GM19324 (cell line): ENCODE data around the gene RASGRP3.
"Not testable (repeated sequence)": the region's sequence is repeated elsewhere in the genome, so short reads cannot be mapped to it uniquely, and the experiment has no call there.

ENCODE experiments used
- ATAC-seq: cut with Tn5 transposase; IDR thresholded peaks from one replicate; pipeline ENCODE4 v1.9.1; 2021; ENCODE audit warnings: mild to moderate bottlenecking, moderate library complexity; ENCODE audit not compliant: unreplicated experiment, low FRiP score

RASGRP3 gene

GRCh38 chr2:33476131-33476792 lies at the start of gene RASGRP3:
Gene RASGRP3, plus strand, starts transcription at chr2:33476649. Its CDS starts 38,488 bp downstream, at chr2:33515137.
- ATAC-seq, result peak; percentile 55

GRCh38 chr2:33426666-33427231 lies 49.7 kb upstream of the RASGRP3 start:
- ATAC-seq, result no peak

- ATAC-seq, result no peak
Observed at GRCh38 chr2:33430077-33430476, 46.4 kb upstream of the RASGRP3 start.

- no peak for ATAC-seq
Observed at GRCh38 chr2:33430856-33431255, 45.6 kb upstream of the RASGRP3 start.

- ATAC-seq, result no peak
Observed at GRCh38 chr2:33432871-33433270, 43.6 kb upstream of the RASGRP3 start.

GRCh38 chr2:33433279-33434235 lies 42.9 kb upstream of the RASGRP3 start:
- no peak for ATAC-seq

GRCh38 chr2:33435518-33435917 lies 40.9 kb upstream of the RASGRP3 start:
- no peak for ATAC-seq

GRCh38 chr2:33436083-33436482 lies 40.4 kb upstream of the RASGRP3 start:
- no peak for ATAC-seq

- no peak for ATAC-seq
Observed at GRCh38 chr2:33437297-33437696, 39.2 kb upstream of the RASGRP3 start.

- no peak for ATAC-seq
Observed at GRCh38 chr2:33437815-33438214, 38.6 kb upstream of the RASGRP3 start.

- ATAC-seq, result peak; percentile 62
Observed at GRCh38 chr2:33441235-33441810, 35.1 kb upstream of the RASGRP3 start.

- ATAC-seq, result not testable (repeated sequence)
Observed at GRCh38 chr2:33442052-33442451, 34.4 kb upstream of the RASGRP3 start.

GRCh38 chr2:33442528-33443079 lies 33.8 kb upstream of the RASGRP3 start:
- no peak for ATAC-seq

GRCh38 chr2:33443274-33443829 lies 33.1 kb upstream of the RASGRP3 start:
- no peak for ATAC-seq

- no peak for ATAC-seq
Observed at GRCh38 chr2:33444967-33445366, 31.5 kb upstream of the RASGRP3 start.

- ATAC-seq, result no peak
Observed at GRCh38 chr2:33448220-33448899, 28.1 kb upstream of the RASGRP3 start.

GRCh38 chr2:33451214-33451613 lies 25.2 kb upstream of the RASGRP3 start:
- no peak for ATAC-seq

GRCh38 chr2:33451825-33452224 lies 24.6 kb upstream of the RASGRP3 start:
- no peak for ATAC-seq

GRCh38 chr2:33452545-33452944 lies 23.9 kb upstream of the RASGRP3 start:
- no peak for ATAC-seq
